ENCODE data around the gene CNGB1.

The CNGB1 gene

DNA sequence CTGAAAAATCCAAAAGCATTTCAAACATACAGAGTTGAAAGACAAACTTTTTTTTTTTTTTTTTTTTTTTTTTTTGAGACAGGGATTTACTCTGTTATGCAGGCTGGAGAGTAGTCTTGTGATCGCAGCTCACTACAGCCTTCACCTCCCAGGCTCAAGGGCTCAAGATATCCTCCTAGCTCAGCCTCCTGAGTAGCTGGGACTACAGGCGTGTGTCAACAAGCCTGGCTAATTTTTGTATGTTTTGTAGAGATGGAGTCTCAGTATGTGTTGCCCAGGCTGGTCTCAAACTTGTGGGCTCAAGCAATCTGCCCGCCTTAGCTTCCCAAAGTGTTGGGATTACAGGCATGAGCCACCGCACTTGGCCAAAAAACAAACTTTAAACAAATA lies 104.4 kb downstream of the CNGB1 start:
- Mint-ChIP-seq H3K36me3 (ENCODE audit: low read depth) (no peaks in the 10 kb centered on the region), H3K4me3 (no peak overlapping the region), H3K4me1 (peaks cover 15% of the 10 kb centered on the region), H3K9me3 (no peaks in the 10 kb centered on the region), H3K27me3 (ENCODE audit: low read depth) (peaks cover 8% of the 10 kb centered on the region), H3K27ac (no peak overlapping the region)
- TF ChIP-seq, protein P1, sequence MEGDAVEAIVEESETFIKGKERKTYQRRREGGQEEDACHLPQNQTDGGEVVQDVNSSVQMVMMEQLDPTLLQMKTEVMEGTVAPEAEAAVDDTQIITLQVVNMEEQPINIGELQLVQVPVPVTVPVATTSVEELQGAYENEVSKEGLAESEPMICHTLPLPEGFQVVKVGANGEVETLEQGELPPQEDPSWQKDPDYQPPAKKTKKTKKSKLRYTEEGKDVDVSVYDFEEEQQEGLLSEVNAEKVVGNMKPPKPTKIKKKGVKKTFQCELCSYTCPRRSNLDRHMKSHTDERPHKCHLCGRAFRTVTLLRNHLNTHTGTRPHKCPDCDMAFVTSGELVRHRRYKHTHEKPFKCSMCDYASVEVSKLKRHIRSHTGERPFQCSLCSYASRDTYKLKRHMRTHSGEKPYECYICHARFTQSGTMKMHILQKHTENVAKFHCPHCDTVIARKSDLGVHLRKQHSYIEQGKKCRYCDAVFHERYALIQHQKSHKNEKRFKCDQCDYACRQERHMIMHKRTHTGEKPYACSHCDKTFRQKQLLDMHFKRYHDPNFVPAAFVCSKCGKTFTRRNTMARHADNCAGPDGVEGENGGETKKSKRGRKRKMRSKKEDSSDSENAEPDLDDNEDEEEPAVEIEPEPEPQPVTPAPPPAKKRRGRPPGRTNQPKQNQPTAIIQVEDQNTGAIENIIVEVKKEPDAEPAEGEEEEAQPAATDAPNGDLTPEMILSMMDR (IDR thresholded peaks at IDR 0.05; ENCODE audit: unreplicated experiment in 3 of 3) = no peak

DNA sequence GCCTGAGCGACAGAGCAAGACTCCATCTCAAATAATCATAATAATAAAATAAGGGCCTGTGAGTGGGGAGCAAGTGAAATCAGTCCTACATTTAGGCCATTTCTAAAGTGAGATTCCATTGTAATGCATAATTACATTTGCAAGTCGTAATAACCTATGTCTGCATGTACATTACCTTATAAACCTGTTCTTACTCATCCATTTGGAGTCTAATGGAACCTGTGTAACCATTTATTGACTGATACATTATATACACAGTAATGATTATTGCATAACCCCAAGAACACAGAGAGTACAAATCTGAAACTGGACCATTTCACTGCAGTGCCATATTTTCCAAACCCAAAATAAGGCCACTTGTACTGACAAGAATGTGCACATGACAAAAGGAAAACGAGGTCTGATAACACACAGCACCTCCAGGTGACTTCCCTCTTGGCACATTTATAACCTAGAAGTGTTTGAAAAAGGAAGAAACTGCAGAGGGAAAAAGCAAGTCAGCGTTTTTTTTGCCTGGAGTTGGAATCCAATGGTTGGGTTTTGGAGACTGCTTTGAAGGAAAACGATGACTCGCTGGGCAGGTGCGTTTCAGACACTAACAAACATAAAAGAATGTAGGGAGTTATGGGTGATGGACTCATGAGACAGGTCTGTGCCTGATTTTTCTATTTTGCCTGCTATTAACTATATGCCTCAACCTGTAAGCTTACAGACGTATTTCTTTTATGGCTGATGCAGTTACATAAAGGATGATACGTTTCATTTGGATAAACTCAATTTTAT lies 105.0 kb downstream of the CNGB1 start:
- no peak overlapping the region for H3K4me3 Mint-ChIP-seq
- no peaks in the 10 kb centered on the region for H3K9me3 Mint-ChIP-seq

DNA sequence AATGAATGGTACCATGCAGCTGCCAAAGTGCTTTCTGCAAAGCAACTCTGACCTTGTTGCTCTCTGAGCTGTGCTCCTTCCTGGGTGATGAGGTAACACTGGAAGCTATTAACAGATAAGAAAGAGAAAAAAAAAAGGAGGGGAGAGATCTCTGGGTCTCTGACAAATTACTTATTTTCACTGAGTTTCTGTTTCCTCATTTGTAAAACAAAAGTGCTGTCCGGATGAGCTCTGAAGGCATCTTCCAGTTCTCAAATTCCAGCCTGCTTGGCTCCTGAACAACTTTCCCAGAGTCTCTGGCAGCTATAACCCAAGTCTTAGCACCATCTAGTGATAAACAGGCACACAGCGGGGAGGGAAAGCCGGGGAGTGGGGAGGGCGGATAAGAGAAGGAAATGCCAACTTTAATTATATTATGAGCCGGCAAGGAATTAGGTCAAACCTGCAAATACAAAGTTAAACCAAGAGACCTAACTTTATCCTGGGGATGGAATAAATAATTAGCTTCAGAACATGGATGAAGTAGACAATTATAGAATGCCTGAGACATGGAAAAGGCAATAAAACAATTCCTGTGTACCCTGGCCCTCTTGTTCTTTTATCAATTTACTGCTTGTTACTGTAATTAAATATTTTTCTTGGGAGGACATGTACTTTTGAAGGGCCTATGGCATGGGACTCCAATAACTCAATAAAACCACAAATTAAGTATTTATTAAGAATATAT lies 107.3 kb downstream of the CNGB1 start:
- TF ChIP-seq, protein P1 (IDR thresholded peaks at IDR 0.05; ENCODE audit: unreplicated experiment in 3 of 3) = peak; percentile 51 to 60 (median 56)
- Mint-ChIP-seq H3K27me3 (ENCODE audit: low read depth) (peaks cover 5% of the 10 kb centered on the region), H3K36me3 (ENCODE audit: low read depth) (no peaks in the 10 kb centered on the region), H3K9me3 (no peaks in the 10 kb centered on the region), H3K4me3 (no peak overlapping the region), H3K4me1 (peaks cover 15% of the 10 kb centered on the region), H3K27ac (peak overlapping the region; percentile 1 to 11 (median 10))

More for the DNA sequence above, 105.0 kb downstream of the CNGB1 start:
- H3K4me1 Mint-ChIP-seq = peaks cover 15% of the 10 kb centered on the region
- TF ChIP-seq, protein P1 (IDR thresholded peaks at IDR 0.05; ENCODE audit: unreplicated experiment in 3 of 3) = no peak
- H3K27me3 Mint-ChIP-seq (ENCODE audit: low read depth) = peaks cover 11% of the 10 kb centered on the region
- H3K36me3 Mint-ChIP-seq (ENCODE audit: low read depth) = no peaks in the 10 kb centered on the region
- H3K27ac Mint-ChIP-seq = no peak overlapping the region

DNA sequence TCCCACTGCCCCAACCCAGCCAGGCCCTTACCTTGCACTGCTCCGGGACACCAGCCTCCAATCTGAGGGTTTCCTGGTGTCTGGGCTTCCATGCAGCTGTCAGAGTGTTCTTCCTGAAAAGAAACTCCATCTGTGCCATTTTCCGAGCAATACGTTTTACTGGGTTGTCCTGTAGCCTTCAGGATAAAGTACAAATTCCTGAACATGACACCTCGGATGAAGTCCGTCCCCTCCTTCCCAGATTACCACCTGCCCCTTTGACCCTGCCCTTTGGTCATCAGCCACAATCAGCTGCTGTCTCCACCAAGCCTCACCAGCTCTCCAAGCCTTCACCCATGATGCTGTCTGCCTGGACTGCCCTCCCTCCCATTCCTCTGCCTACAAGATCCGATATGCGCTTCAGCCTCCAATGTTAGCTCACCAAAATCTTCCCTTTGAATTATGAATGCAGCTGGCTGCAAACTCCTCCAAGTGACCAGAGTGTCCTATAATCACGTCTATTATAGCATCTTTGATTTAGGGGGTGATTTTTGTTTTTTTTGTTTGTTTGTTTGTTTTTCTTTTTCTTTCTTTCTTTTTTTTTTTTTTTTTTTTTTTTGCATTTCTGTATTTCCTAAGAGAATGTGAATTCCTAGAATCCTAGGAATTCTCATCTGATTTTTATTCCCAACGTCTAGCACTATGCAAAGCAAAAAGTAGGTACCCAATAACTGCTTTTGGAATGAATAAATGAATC lies 108.1 kb downstream of the CNGB1 start:
- no peaks in the 10 kb centered on the region for H3K36me3 Mint-ChIP-seq (ENCODE audit: low read depth)
- H3K4me3 Mint-ChIP-seq = peak overlapping the region in 1 of 3 experiments; percentile 49
- TF ChIP-seq, protein P1 (IDR thresholded peaks at IDR 0.05; ENCODE audit: unreplicated experiment in 3 of 3) = no peak
- peaks cover 11% of the 10 kb centered on the region for H3K27me3 Mint-ChIP-seq (ENCODE audit: low read depth)
- H3K9me3 Mint-ChIP-seq = no peaks in the 10 kb centered on the region
- H3K27ac Mint-ChIP-seq = peak overlapping the region; percentile 1 to 10 (median 4)
- peaks cover 21% of the 10 kb centered on the region for H3K4me1 Mint-ChIP-seq

DNA sequence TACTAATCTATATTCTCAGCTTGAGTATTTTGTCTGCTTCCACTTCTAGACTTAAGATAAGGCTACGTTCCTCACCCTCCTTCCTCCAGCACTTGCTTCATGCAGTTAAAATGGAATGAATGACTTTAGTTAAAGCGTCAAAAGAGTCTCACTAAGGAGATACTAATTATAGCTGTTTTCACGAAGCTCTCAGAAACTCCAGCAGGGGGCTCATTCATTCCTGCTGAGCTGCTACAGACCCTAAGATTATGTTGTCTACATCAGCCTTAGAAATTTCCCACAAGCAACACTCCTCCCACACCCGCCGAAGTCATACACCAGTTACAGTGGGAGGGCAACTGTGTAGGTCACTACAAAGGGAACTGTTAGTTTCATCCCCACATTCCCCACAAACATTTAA lies 111.6 kb downstream of the CNGB1 start:
- Mint-ChIP-seq H3K4me3 (no peak overlapping the region), H3K27ac (no peak overlapping the region), H3K9me3 (peaks cover 4% of the 10 kb centered on the region), H3K4me1 (peaks cover 21% of the 10 kb centered on the region), H3K27me3 (ENCODE audit: low read depth) (peaks cover 11% of the 10 kb centered on the region), H3K36me3 (ENCODE audit: low read depth) (no peaks in the 10 kb centered on the region)
- TF ChIP-seq, protein P1 (IDR thresholded peaks at IDR 0.05; ENCODE audit: unreplicated experiment in 3 of 3) = peak; percentile 17 to 49 (median 20)

Data from nephron (organoid).